ENCODE data around the gene OPTC.

DNA sequence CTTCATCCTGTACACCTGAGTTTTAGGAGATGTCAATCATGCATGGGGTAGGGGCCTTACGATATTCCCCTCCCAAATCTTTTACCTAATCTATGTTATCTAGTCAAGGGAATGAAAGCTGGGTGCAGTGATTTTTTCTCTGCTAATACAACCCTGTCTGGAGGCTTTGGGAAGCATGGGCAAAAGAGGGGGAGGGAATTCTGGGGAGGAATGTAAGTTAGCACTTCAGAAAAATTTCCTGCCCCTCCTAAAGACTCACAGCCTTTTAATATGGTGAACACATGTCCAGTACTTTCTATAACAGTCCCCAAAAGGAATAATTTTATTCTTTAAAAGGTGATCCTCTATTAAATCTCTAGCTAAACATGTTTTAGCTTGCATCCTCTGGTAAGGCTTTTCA is 44.0 kb upstream of the OPTC start:
- TF ChIP-seq TAF1 (IDR thresholded peaks at IDR 0.05; ENCODE audit: low read depth, low read length) (no peak), POLR2AphosphoS5 (IDR thresholded peaks at IDR 0.05; ENCODE audit: low read depth, low read length) (no peak)

Measured in GM12891 (cell line).